Measurements from ENCODE around the gene THBS3. TPM values are rescaled to one million over a fixed set of nuclear protein-coding genes. Genes with fewer than 3 reads are reported as not detected.
A peak's percentile ranks its signal among the peaks of the same experiment; 100 is the strongest.

Gene THBS3
- total and polyA plus RNA-seq, 9 of the 15 experiments (the other 6 are each of a cell fraction or from before 2014, with no cell fraction given) = 0.59 to 8.3 (median 3.2) TPM

- TF ChIP-seq POLR2A (conservative IDR thresholded peaks at IDR 0.05) (no peak), ZNF174 (CRISPR knock-in tag; IDR thresholded peaks at IDR 0.05) (no peak), NR2C1 (IDR thresholded peaks at IDR 0.05) (peak; percentile 60; the same call in 1 of the 2 replicates), NR2C1 (tag; IDR thresholded peaks at IDR 0.05) (peak; percentile 69), HES1 (IDR thresholded peaks at IDR 0.05; ENCODE audit: low read depth) (no peak), ZNF766 (CRISPR knock-in tag; conservative IDR thresholded peaks at IDR 0.05) (no peak), HNRNPH1 (optimal IDR thresholded peaks at IDR 0.05; ENCODE audit: low read depth, low read length) (no peak), SMARCE1 (IDR thresholded peaks at IDR 0.05) (no peak), EGR1 (conservative IDR thresholded peaks at IDR 0.05) (no peak), CREB1 (IDR thresholded peaks at IDR 0.05) (no peak), CREB1 (CRISPR knock-in tag; IDR thresholded peaks at IDR 0.05) (no peak), IRF1 (CRISPR knock-in tag; IDR thresholded peaks at IDR 0.05; ENCODE audit: borderline replicate concordance) (no peak), PYGO2 (tag; IDR thresholded peaks at IDR 0.05) (no peak), CAMTA2 (CRISPR knock-in tag; conservative IDR thresholded peaks at IDR 0.05) (no peak), SNAPC5 (CRISPR knock-in tag; IDR thresholded peaks at IDR 0.05) (no peak), VEZF1 (CRISPR knock-in tag; IDR thresholded peaks at IDR 0.05) (peak; percentile 52), ZBTB9 (CRISPR knock-in tag; IDR thresholded peaks at IDR 0.05) (no peak), CHD4 (IDR thresholded peaks at IDR 0.05; ENCODE audit: insufficient read depth, insufficient replicate concordance, low read depth, low read length, poor library complexity, severe bottlenecking) (no peak), PHF8 (IDR thresholded peaks at IDR 0.05; ENCODE audit: borderline replicate concordance, low read length) (no peak), PRMT5 (CRISPR knock-in tag; IDR thresholded peaks at IDR 0.05) (no peak), CSDE1 (IDR thresholded peaks at IDR 0.05) (no peak), PML (IDR thresholded peaks at IDR 0.05; ENCODE audit: low read length) (no peak), MEIS2 (IDR thresholded peaks at IDR 0.05; ENCODE audit: partially characterized antibody) (no peak), TAF1 (IDR thresholded peaks at IDR 0.05; ENCODE audit: control insufficient read depth, extremely low read depth, insufficient read depth, low read length, severe bottlenecking) (peak; percentile 19), OTX1 (CRISPR knock-in tag; IDR thresholded peaks at IDR 0.05) (no peak), TRIM24 (IDR thresholded peaks at IDR 0.05) (no peak), MCM3 (IDR thresholded peaks at IDR 0.05) (no peak), DNMT1 (IDR thresholded peaks at IDR 0.05) (no peak), NRF1 (conservative IDR thresholded peaks at IDR 0.05 in 1 of 2, IDR thresholded peaks at IDR 0.05 in 1 of 2) (no peak)
These were observed 33.5 kb upstream of the THBS3 start (continued) for GRCh38 chr1:155241069-155241679.
